ENCODE results near the gene DDAH2.

DNA sequence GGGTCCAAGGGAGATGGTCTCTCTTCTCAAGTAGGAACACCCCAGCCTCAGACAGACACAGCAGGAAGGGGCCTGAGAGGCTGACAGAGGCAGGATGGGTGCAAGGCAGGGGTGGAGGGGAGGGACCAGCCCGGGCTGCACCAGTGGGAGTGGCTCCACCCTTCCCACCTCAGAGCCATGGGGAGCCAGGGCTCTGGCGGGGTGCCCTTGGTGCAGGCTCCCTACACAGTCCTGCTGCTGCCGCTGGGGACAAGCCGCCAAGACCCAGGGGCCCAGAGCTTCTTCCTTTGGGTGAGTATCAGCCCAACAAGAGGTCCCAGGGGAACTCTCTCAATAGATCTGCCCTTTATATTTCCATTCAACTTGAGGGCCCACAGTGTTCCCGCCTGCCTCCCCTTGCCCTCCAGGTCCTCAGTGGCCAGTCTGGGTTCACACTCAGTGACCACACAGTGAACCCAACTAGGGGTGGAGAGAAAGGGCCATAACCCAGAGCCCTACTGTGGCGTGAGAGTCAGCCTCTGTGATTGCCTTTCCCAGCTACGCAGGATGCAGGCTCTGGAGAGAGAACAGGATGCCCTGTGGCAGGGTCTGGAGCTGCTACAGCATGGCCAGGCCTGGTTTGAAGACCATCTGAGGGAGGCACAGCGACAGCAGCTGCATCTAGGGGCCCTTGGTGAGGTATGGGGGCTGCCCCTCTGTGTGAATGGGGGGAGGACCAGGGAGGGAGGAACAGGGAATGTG, 33.9 kb upstream of the DDAH2 start:
- TF ChIP-seq TARDBP (IDR thresholded peaks at IDR 0.05) (no peak), SP1 (IDR thresholded peaks at IDR 0.05) (no peak), LEF1 (IDR thresholded peaks at IDR 0.05; ENCODE audit: borderline replicate concordance) (no peak), ZNF384 (IDR thresholded peaks at IDR 0.05) (no peak), FOXK2 (IDR thresholded peaks at IDR 0.05) (no peak), SUZ12 (IDR thresholded peaks at IDR 0.05) (no peak), ELF4 (IDR thresholded peaks at IDR 0.05) (no peak)
- TF ChIP-seq, protein P1, sequence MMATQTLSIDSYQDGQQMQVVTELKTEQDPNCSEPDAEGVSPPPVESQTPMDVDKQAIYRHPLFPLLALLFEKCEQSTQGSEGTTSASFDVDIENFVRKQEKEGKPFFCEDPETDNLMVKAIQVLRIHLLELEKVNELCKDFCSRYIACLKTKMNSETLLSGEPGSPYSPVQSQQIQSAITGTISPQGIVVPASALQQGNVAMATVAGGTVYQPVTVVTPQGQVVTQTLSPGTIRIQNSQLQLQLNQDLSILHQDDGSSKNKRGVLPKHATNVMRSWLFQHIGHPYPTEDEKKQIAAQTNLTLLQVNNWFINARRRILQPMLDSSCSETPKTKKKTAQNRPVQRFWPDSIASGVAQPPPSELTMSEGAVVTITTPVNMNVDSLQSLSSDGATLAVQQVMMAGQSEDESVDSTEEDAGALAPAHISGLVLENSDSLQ (IDR thresholded peaks at IDR 0.05) = no peak
